ENCODE data around the gene PRSS12.
A peak's percentile ranks its signal among the peaks of the same experiment; 100 is the strongest.

PRSS12 gene

GRCh38 chr4:118354913-118355312 lies 2.1 kb upstream of the PRSS12 start:
- DNase-seq, result no peak

- peak; percentile 52 to 55 for DNase-seq
Measured at GRCh38 chr4:118353534-118354030, 779 bp upstream of the PRSS12 start.

GRCh38 chr4:118351851-118352827 lies 664 bp downstream of the PRSS12 start:
- DNase-seq, result peak; percentile 7 to 32

GRCh38 chr4:118350961-118351360 lies 1.8 kb downstream of the PRSS12 start:
- DNase-seq, result no peak

GRCh38 chr4:118348886-118349285 lies 3.9 kb downstream of the PRSS12 start:
- no peak for DNase-seq

- no peak for DNase-seq
Measured at GRCh38 chr4:118346495-118346894, 6.3 kb downstream of the PRSS12 start.

GRCh38 chr4:118345813-118346212 lies 7.0 kb downstream of the PRSS12 start:
- no peak for DNase-seq

- DNase-seq, result no peak
Measured at GRCh38 chr4:118344801-118345200, 8.0 kb downstream of the PRSS12 start.

GRCh38 chr4:118343501-118343900 lies 9.3 kb downstream of the PRSS12 start:
- DNase-seq, result no peak

GRCh38 chr4:118340109-118340508 lies 12.7 kb downstream of the PRSS12 start:
- DNase-seq, result no peak

GRCh38 chr4:118338981-118339765 lies 13.6 kb downstream of the PRSS12 start:
- DNase-seq, result no peak

- no peak for DNase-seq
Measured at GRCh38 chr4:118338518-118338917, 14.3 kb downstream of the PRSS12 start.

- no peak for DNase-seq
Measured at GRCh38 chr4:118337954-118338353, 14.8 kb downstream of the PRSS12 start.

GRCh38 chr4:118335774-118336173 lies 17.0 kb downstream of the PRSS12 start:
- DNase-seq, result no peak

GRCh38 chr4:118335324-118335723 lies 17.5 kb downstream of the PRSS12 start:
- DNase-seq, result no peak

GRCh38 chr4:118331352-118331751 lies 21.5 kb downstream of the PRSS12 start:
- no peak for DNase-seq

GRCh38 chr4:118329849-118330248 lies 23.0 kb downstream of the PRSS12 start:
- DNase-seq, result no peak

- DNase-seq, result no peak
Measured at GRCh38 chr4:118327554-118328241, 25.1 kb downstream of the PRSS12 start.

- DNase-seq, result no peak
Measured at GRCh38 chr4:118326585-118326984, 26.2 kb downstream of the PRSS12 start.

- DNase-seq, result no peak
Measured at GRCh38 chr4:118325431-118325830, 27.4 kb downstream of the PRSS12 start.

GRCh38 chr4:118322831-118323502 lies 29.8 kb downstream of the PRSS12 start:
- DNase-seq, result no peak

- no peak for DNase-seq
Measured at GRCh38 chr4:118318931-118319330, 33.9 kb downstream of the PRSS12 start.

All from NCI-H446 (cell line).